Osteocyte (in vitro differentiated cells): ENCODE measurements around the gene RASGRP1. TPM values are rescaled to one million over a fixed set of nuclear protein-coding genes. Genes with fewer than 3 reads are reported as not detected.

Source experiments
- DNase-seq: peaks from one replicate; pipeline ENCODE4 v3.0.0; 2021; ENCODE audit warnings: mixed read lengths; ENCODE audit not compliant: unreplicated experiment; ENCODE audit errors: extremely low spot score
- H3K27ac Mint-ChIP-seq: one replicate; pipeline ENCODE4 v1.8.0; 2021; ENCODE audit warnings: mild to moderate bottlenecking, mixed read lengths; ENCODE audit not compliant: unreplicated experiment
- H3K27me3 Mint-ChIP-seq: one replicate; pipeline ENCODE4 v1.8.0; 2021; ENCODE audit warnings: mixed read lengths; ENCODE audit not compliant: unreplicated experiment
- H3K36me3 Mint-ChIP-seq: one replicate; pipeline ENCODE4 v1.8.0; 2021; ENCODE audit warnings: mixed read lengths; ENCODE audit not compliant: unreplicated experiment
- H3K4me1 Mint-ChIP-seq: one replicate; pipeline ENCODE4 v1.8.0; 2021; ENCODE audit warnings: mixed read lengths; ENCODE audit not compliant: unreplicated experiment
- H3K4me3 Mint-ChIP-seq: one replicate; pipeline ENCODE4 v1.8.0; 2021; ENCODE audit warnings: mild to moderate bottlenecking, moderate library complexity, mixed read lengths; ENCODE audit not compliant: unreplicated experiment
- H3K9me3 Mint-ChIP-seq: one replicate; pipeline ENCODE4 v1.8.0; 2021; ENCODE audit warnings: mixed read lengths; ENCODE audit not compliant: unreplicated experiment
- total RNA-seq: library from RNA; stranded (reverse); gene quantifications from 2 replicates; pipeline ENCODE4 v1.2.1, GENCODE V29; 2021
- TF ChIP-seq, protein P1 (sequence below): fragments of 200-600 bp; sonication (generic); IDR thresholded peaks from 2 replicates; pipeline ENCODE4 v1.5.0; 2021; ENCODE audit warnings: antibody characterized with exemption, mild to moderate bottlenecking, moderate library complexity

Gene RASGRP1
- total RNA-seq, 1 donor from 2014 or later, result 0.11 TPM

GRCh38 chr15:38487378-38487777 lies 77.2 kb downstream of the RASGRP1 start:
- H3K9me3 Mint-ChIP-seq, result no peaks in the 10 kb centered on the region
- TF ChIP-seq, protein P1, sequence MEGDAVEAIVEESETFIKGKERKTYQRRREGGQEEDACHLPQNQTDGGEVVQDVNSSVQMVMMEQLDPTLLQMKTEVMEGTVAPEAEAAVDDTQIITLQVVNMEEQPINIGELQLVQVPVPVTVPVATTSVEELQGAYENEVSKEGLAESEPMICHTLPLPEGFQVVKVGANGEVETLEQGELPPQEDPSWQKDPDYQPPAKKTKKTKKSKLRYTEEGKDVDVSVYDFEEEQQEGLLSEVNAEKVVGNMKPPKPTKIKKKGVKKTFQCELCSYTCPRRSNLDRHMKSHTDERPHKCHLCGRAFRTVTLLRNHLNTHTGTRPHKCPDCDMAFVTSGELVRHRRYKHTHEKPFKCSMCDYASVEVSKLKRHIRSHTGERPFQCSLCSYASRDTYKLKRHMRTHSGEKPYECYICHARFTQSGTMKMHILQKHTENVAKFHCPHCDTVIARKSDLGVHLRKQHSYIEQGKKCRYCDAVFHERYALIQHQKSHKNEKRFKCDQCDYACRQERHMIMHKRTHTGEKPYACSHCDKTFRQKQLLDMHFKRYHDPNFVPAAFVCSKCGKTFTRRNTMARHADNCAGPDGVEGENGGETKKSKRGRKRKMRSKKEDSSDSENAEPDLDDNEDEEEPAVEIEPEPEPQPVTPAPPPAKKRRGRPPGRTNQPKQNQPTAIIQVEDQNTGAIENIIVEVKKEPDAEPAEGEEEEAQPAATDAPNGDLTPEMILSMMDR, result no peak
- no peak overlapping the region for H3K27ac Mint-ChIP-seq
- no peak for DNase-seq
- no peak overlapping the region for H3K4me3 Mint-ChIP-seq
- peaks cover 8% of the 10 kb centered on the region for H3K36me3 Mint-ChIP-seq
- H3K4me1 Mint-ChIP-seq, result peaks cover 33% of the 10 kb centered on the region
- H3K27me3 Mint-ChIP-seq, result no peaks in the 10 kb centered on the region

DNA sequence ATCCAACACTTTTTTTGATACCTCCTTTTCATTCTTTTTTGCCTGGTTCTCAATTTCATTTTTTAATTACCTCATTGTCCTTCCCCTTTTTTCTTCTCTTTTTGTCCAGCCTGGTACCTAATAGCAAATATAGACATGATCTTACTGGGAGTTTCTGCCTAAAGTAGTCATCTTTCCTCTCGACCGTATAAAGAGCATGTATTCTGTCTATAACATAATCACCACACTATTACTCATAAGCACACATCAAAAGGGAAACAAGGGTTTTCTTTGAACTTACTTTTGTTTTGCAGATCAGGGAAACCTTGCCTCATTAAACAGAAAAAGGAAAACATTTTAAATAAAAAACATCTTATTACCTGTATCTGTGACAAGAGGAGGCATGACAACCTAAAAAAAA lies 77.7 kb downstream of the RASGRP1 start:
- H3K27ac Mint-ChIP-seq, result no peak overlapping the region
- H3K4me1 Mint-ChIP-seq, result peaks cover 32% of the 10 kb centered on the region
- no peaks in the 10 kb centered on the region for H3K9me3 Mint-ChIP-seq
- TF ChIP-seq, protein P1, result no peak
- H3K27me3 Mint-ChIP-seq, result no peaks in the 10 kb centered on the region
- no peak overlapping the region for H3K4me3 Mint-ChIP-seq
- no peak for DNase-seq
- peaks cover 13% of the 10 kb centered on the region for H3K36me3 Mint-ChIP-seq

- DNase-seq, result no peak
- Mint-ChIP-seq H3K4me3 (no peak overlapping the region), H3K27ac (no peak overlapping the region), H3K4me1 (peaks cover 21% of the 10 kb centered on the region), H3K27me3 (no peaks in the 10 kb centered on the region), H3K36me3 (peaks cover 23% of the 10 kb centered on the region), H3K9me3 (no peaks in the 10 kb centered on the region)
- TF ChIP-seq, protein P1, result no peak
These were observed 82.0 kb downstream of the RASGRP1 start for GRCh38 chr15:38482572-38482971.

GRCh38 chr15:38481761-38482160 lies 82.9 kb downstream of the RASGRP1 start:
- no peaks in the 10 kb centered on the region for H3K27me3 Mint-ChIP-seq
- no peaks in the 10 kb centered on the region for H3K9me3 Mint-ChIP-seq
- H3K4me3 Mint-ChIP-seq, result no peak overlapping the region
- H3K4me1 Mint-ChIP-seq, result peaks cover 13% of the 10 kb centered on the region
- TF ChIP-seq, protein P1, result no peak
- DNase-seq, result no peak
- no peak overlapping the region for H3K27ac Mint-ChIP-seq
- H3K36me3 Mint-ChIP-seq, result peaks cover 23% of the 10 kb centered on the region

- TF ChIP-seq, protein P1, result no peak
- H3K27ac Mint-ChIP-seq, result no peak overlapping the region
These were observed 83.5 kb downstream of the RASGRP1 start for GRCh38 chr15:38481113-38481512.

More at GRCh38 chr15:38481113-38481512, 83.5 kb downstream of the RASGRP1 start:
- H3K27me3 Mint-ChIP-seq, result no peaks in the 10 kb centered on the region
- H3K4me1 Mint-ChIP-seq, result peaks cover 11% of the 10 kb centered on the region
- DNase-seq, result no peak
- no peak overlapping the region for H3K4me3 Mint-ChIP-seq
- H3K36me3 Mint-ChIP-seq, result peaks cover 21% of the 10 kb centered on the region
- H3K9me3 Mint-ChIP-seq, result no peaks in the 10 kb centered on the region
